ENCODE results near the gene ZCCHC10.
A peak's percentile ranks its signal among the peaks of the same experiment; 100 is the strongest.
"Not testable (repeated sequence)": the region's sequence is repeated elsewhere in the genome, so short reads cannot be mapped to it uniquely, and the experiment has no call there.

The ZCCHC10 gene

DNA sequence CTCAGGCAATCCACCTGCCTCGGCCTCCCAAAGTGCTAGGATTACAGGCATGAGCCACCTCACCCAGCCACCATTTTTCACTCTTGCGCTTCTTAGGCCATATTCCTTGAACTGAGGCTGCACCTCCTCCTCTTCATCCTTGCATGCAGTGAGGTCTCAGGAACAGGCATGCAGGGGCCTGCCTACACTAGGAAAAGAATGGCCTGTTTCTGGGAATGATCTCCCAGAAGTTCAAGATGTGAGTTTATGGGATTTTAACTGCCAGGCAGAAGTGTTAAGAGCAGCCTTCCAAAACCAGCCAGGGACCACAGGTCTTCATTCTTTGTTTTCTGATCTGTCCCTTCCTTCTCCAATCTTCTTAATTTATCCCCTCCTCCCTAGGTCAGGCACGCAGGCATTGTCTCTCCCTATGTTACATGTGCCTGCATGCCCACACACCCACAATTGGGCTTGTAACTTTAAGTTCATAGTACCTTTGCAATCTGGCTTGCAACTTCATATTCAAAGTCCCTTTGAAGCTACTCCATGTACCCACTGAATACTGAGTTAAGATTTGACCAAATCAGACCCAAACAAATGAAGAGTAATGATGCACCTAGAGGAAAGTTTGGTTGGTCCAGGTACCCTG is 14.9 kb upstream of the ZCCHC10 start:
- no peak for DNase-seq (ENCODE audit: low spot score)

DNA sequence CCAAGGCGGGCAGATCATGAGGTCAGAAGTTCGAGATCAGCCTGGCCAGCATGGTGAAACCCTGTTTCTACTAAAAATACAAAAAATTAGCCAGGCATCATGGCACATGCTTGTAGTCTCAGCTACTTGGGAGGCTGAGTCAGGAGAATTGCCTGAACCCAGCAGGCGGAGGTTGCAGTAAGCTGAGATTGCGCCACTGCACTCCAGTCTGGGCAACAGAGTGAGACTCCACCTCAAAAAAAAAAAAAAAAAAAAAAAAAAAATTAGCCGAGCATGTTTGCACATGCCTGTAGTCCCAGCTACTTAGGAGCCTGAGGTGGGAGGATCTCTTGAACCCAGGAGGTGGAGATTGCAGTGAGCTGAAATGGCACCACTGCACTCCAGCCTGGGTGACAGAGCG is 10.3 kb upstream of the ZCCHC10 start:
- not testable (repeated sequence) for DNase-seq (ENCODE audit: low spot score)

GRCh38 chr5:133035224-133035623 is 8.9 kb upstream of the ZCCHC10 start:
- no peak for DNase-seq (ENCODE audit: low spot score)

DNA sequence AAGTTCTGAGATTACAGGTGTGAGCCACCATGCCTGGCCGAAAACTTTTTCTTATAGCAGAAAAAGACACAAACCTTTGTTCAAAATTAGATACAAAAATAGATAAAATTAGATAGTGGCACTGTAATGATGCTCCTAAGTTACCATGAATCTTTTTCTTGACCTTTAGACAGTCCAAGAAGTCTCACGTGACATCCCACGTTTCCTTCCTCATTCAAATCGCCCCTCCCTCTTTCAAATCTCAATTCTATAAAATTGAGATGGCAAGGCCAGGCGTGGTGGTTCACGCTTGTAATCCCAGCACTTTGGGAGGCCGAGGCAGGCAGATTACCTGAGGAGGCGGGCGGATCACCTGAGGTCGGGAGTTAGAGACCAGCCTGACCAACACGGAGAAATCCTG is 7.7 kb upstream of the ZCCHC10 start:
- no peak for DNase-seq (ENCODE audit: low spot score)

- DNase-seq (ENCODE audit: low spot score): no peak
Measured at GRCh38 chr5:133032852-133033742, 6.7 kb upstream of the ZCCHC10 start.

- no peak for DNase-seq (ENCODE audit: low spot score)
Measured at GRCh38 chr5:133030343-133031005, 4.1 kb upstream of the ZCCHC10 start.

- no peak for DNase-seq (ENCODE audit: low spot score)
Measured at GRCh38 chr5:133029416-133029815, 3.1 kb upstream of the ZCCHC10 start.

DNA sequence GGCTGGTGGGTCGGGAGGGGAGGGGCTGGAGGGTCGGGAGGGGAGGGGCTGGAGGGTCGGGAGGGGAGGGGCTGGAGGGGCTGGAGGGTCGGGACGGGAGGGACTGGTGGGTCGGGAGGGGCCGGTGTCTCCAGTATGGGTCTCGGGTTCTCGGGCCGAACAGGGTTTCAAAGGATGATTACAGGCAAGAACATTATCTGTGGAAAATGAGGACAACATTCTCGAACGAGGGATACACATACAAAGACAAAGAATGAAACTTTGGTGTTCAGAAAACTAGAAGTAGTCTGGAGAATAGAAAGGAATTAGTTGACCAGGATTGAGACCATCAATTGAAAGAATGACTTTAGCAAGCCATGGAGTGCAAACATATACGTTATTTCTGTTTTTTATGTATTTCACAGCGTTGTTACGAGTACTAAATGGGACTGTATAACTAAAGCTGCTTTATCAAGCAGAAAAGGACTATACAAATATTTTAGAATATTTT is 360 bp upstream of the ZCCHC10 start:
- no peak for DNase-seq (ENCODE audit: low spot score)

- DNase-seq (ENCODE audit: low spot score): not testable (repeated sequence)
Measured at GRCh38 chr5:133019471-133019870, 6.9 kb downstream of the ZCCHC10 start.

DNA sequence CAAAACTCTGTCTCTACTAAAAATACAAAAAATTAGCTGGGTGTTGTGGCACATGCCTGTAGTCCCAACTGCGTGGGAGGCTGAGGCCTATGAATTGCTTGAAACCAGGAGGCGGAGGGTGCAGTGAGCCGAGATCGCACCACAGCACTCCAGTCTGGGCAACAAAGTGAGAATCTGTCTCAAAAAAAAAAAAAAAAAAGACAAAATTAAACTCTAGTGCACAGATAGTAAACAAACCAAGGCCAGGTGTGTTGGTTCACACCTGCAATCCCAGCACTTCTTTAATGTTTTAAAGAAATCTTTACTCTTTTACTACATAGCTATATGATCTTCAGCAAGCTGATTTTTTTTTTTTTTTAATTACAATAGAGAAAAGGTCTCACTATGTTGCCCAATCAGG is 8.4 kb downstream of the ZCCHC10 start:
- DNase-seq (ENCODE audit: low spot score): no peak

GRCh38 chr5:133015466-133015865 is 10.9 kb downstream of the ZCCHC10 start:
- no peak for DNase-seq (ENCODE audit: low spot score)

DNA sequence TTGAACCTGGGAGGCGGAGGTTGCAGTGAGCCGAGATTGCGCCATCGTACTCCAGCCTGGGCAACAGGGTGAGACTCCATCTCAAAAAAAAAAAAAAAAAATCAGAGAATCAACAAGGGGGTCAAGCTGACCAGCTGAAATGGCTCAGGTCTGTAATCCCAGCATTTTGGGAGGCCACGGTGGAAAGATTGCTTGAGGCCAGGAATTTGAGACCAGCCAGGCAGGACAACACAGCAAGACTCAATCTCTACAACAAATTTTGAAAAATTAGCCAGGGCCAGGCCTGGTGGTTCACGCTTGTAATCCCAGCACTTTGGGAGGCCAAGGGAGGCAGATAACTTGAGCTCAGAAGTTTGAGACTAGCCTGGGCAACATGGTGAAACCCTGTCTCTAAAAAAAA is 17.9 kb downstream of the ZCCHC10 start:
- DNase-seq (ENCODE audit: low spot score): not testable (repeated sequence)

DNA sequence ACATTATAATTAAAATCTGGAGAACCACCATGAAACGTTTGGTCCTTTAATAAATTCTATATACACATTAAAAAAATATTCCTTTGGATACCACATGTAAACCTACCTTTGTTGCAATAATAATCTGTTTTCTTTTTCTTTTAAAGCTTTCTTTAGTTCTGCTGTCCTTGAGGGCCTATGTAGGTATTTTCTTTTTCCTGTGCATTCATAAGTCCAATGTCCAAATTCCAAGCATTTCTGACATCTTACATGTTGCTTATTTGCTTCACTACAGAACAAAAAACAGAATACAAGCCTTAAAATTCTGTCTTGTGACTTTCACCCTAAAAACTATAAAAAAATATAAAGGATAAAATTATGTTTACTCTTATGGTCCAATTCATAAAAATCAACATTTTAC is 19.7 kb downstream of the ZCCHC10 start:
- DNase-seq (ENCODE audit: low spot score): no peak

- no peak for DNase-seq (ENCODE audit: low spot score)
Measured at GRCh38 chr5:132999246-132999645, 27.1 kb downstream of the ZCCHC10 start.

DNA sequence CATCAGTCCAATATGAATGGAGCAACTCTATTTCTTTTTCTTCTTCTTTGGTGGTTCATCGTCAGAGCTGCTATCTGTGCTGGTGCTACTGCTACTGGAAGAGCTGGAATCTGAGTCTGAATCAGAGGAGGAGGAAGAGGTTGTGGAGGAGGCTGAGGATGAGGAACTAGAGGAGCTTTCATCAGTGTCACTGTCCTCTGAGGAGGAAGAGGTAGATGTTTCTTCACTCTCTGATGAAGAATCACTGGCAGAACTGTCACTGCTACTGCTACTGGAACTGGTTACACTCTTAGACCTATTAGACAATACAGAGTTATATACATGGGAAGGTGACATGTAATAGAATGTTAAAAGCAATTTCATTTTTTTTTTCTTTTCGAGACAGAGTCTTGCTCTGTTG is 27.8 kb downstream of the ZCCHC10 start:
- no peak for DNase-seq (ENCODE audit: low spot score)

DNA sequence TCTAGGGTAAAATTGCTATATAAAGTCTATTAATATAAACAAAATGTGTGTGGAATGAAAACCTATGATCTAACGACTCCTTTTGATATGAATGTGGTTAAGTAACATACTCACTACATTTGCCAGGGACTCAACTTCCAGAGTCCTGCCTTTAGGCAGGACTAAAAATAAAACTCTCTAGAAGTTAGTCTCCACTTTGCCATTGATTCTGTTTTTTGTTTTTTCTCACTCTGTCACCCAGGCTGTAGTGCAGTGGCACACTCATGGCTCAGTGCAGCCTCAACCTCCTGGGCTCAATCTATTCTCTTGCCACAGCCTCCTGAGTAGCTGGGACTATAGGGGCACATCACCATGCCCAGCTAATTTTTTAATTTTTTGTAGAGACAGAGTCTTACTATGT is 30.0 kb downstream of the ZCCHC10 start:
- no peak for DNase-seq (ENCODE audit: low spot score)

GRCh38 chr5:132987531-132988408 is 38.6 kb downstream of the ZCCHC10 start:
- DNase-seq (ENCODE audit: low spot score): peak; percentile 16

GRCh38 chr5:132982971-132983370 is 43.4 kb downstream of the ZCCHC10 start:
- DNase-seq (ENCODE audit: low spot score): not testable (repeated sequence)

DNA sequence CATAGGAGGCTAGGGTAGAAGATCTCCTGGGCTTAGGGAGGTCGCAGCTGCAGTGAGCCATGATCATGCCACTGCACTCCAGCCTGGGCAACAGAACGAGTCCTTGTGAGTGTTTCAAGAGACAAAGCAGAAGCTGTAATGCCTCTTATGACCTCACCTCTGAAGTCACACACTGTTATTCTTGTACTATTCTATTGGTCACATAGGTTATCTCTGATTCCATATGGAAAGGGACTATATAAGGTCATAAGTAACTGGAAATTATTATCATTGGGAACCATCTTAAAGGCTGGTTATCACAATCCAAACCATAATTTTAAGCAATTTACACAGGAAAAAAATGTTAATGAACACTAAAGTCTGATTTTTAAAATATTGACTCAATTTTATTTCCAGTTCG is 45.1 kb downstream of the ZCCHC10 start:
- DNase-seq (ENCODE audit: low spot score): no peak

DNA sequence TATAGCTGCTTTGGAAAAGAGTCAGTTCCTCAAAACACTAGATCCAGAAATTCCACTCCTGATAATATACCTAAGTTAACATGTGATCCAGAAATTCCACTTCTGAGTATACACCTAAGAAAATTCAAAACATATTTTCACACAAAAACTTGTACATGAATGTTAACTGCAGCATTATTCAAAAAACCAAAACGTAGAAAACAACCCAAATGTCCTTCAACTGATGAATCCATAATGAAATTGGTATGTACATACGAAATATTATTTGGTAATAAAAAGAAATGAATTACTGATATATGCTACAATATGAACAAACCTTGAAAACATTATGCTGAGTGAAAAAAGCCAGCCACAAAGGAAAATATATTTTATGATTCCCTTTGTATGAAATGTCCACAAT is 46.4 kb downstream of the ZCCHC10 start:
- DNase-seq (ENCODE audit: low spot score): no peak

DNA sequence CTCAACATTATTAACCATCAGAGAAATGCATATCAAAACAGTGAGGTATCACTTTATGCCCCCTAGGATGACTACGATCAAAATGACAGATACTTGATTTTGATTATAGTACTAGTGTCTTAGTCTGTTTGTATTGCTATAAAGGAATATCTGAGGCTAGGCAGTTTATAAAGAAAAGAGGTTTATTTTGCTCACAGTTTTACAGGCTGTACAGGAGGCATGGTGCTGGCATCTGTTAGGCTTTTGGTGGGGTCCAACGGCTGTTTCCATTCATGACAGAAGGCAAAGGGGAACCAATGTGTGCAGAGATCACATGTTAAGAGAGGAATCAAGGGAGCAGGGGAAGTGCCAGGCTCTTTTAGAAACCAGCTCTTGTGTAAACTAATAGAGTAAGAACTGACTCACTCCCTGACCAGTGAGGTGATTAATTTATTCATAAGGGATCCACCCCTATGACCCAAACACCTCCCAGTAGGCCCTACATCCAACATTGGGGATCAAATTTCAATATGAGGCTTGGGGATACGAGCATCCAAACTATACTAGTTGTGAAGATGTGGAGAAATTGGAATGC is 46.9 kb downstream of the ZCCHC10 start:
- DNase-seq (ENCODE audit: low spot score): peak; percentile 13

All from iPS-NIHi11 (cell line).